Calu3 (cell line): ENCODE results near the gene NEU4. TPM values are rescaled to one million over a fixed set of nuclear protein-coding genes. Genes with fewer than 3 reads are reported as not detected.

Experiments used
- BruUV-seq: library from RNA; stranded (reverse); fragments of 400-500 nt; replicated peaks from 2 replicates; lab custom pipeline; 2021; lab: Mats Ljungman, UMichigan
- CTCF ChIA-PET: fragments of 300-600 bp; sonication (Branson Sonifier 250); formaldehyde crosslinking; loops from one replicate; lab custom pipeline; 2022; ENCODE audit warnings: antibody characterized with exemption; lab: Charles Lee
- DNase-seq: peaks from one replicate; pipeline ENCODE4 v3.0.0; 2022
- H3K27ac Mint-ChIP-seq: one replicate; pipeline ENCODE4 v1.8.0; 2022; ENCODE audit warnings: mixed read lengths; ENCODE audit not compliant: unreplicated experiment
- H3K27me3 Mint-ChIP-seq: one replicate; pipeline ENCODE4 v1.8.0; 2022; ENCODE audit warnings: mixed read lengths; ENCODE audit not compliant: unreplicated experiment
- H3K36me3 Mint-ChIP-seq: one replicate; pipeline ENCODE4 v1.8.0; 2022; ENCODE audit warnings: mild to moderate bottlenecking, moderate library complexity, mixed read lengths; ENCODE audit not compliant: insufficient read depth, unreplicated experiment
- H3K4me1 Mint-ChIP-seq: one replicate; pipeline ENCODE4 v1.8.0; 2022; ENCODE audit warnings: mild to moderate bottlenecking, low read depth, mixed read lengths; ENCODE audit not compliant: unreplicated experiment
- H3K4me3 Mint-ChIP-seq: one replicate; pipeline ENCODE4 v1.8.0; 2022; ENCODE audit warnings: mild to moderate bottlenecking, low read depth, moderate library complexity, mixed read lengths; ENCODE audit not compliant: unreplicated experiment
- H3K9me3 Mint-ChIP-seq: one replicate; pipeline ENCODE4 v1.8.0; 2022; ENCODE audit warnings: low read depth, mixed read lengths; ENCODE audit not compliant: unreplicated experiment
- intact Hi-C: fragments of 100-400 bp; cut with micrococcal nuclease; formaldehyde crosslinking; loops from one replicate; pipeline ENCODE4 v1.10.0; 2022; ENCODE audit not compliant: unreplicated experiment
- total RNA-seq: library from RNA; stranded (reverse); gene quantifications from 2 replicates; pipeline ENCODE4 v1.2.3, GENCODE V29; 2022
- TF ChIP-seq, protein P1 (sequence below): fragments of 200-600 bp; IDR thresholded peaks from one replicate; pipeline ENCODE4 v1.8.0; 2022; ENCODE audit warnings: antibody characterized with exemption; ENCODE audit not compliant: unreplicated experiment

Gene NEU4
- total RNA-seq, 1 experiment from 2014 or later: 0.14 TPM

DNA sequence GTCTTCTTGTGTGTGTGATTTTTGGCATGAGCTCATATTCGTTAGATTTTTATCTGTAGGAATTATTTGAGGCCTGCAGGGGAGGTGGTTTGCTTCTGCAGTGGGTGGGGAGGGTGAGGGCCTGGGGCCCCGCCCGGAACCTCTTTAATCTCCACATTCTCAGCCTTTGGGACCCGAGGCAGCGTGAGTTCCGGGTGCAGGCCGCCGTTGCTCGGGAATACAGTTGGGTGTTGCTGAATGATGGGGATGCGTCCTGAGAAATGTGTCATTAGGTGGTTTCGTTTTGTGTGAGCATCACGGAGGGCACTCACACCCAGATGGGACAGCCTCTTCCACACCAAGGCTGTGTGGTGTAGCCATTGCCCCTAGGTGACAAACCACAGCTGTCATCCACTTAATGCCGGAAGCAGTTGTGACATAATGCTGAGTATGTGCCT, 46.0 kb upstream of the NEU4 start:
- intact Hi-C loops: no loop called here
- Mint-ChIP-seq H3K4me3 (no peak overlapping the region), H3K36me3 (peaks cover 20% of the 10 kb centered on the region), H3K4me1 (no peaks in the 10 kb centered on the region), H3K9me3 (no peaks in the 10 kb centered on the region), H3K27ac (no peak overlapping the region), H3K27me3 (no peaks in the 10 kb centered on the region)
- DNase-seq: no peak
- CTCF ChIA-PET: no interaction called here
- BruUV-seq: no TSS peak
- TF ChIP-seq, protein P1, sequence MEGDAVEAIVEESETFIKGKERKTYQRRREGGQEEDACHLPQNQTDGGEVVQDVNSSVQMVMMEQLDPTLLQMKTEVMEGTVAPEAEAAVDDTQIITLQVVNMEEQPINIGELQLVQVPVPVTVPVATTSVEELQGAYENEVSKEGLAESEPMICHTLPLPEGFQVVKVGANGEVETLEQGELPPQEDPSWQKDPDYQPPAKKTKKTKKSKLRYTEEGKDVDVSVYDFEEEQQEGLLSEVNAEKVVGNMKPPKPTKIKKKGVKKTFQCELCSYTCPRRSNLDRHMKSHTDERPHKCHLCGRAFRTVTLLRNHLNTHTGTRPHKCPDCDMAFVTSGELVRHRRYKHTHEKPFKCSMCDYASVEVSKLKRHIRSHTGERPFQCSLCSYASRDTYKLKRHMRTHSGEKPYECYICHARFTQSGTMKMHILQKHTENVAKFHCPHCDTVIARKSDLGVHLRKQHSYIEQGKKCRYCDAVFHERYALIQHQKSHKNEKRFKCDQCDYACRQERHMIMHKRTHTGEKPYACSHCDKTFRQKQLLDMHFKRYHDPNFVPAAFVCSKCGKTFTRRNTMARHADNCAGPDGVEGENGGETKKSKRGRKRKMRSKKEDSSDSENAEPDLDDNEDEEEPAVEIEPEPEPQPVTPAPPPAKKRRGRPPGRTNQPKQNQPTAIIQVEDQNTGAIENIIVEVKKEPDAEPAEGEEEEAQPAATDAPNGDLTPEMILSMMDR: no peak

DNA sequence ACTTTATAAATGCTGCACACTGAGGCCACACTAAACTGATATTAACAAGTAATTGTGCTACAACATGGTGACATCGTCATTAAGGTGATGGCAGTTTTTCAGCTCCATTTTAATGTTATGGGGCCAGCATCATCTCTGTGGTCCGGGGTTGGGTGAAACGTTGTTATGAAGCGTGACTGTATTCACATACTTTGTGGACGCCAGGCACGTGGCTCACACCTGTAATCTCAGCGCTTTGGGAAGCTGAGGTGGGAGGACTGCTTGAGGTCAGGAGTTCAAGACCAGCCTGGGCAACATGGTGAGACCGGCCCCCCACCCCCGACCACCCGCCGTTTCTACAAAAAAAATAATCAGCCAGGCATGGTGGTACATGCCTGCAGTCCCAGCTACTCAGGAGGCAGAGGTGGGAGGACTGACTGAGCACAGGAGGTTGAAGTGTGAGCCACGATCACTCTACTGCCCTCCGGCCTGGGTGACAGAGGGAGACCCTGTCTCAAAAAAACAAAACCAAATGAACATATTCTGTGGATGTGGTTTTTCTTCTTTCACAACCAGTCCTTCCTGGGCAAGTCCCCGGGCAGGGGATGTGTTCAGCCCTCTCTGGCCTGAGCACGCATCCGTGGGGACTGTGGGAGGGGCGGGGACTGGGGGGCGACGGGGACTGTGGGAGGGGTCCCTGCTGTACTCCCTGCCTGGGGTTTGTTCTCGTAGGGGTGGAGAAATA, 45.3 kb upstream of the NEU4 start:
- CTCF ChIA-PET: interaction anchor here (1.1 kb wide), 1 partner anchor 10 kb away, joined by 4 read pairs; no protein-coding TSS in a partner anchor
- intact Hi-C loops: no loop called here
- Mint-ChIP-seq H3K27me3 (no peaks in the 10 kb centered on the region), H3K4me1 (no peaks in the 10 kb centered on the region), H3K27ac (no peak overlapping the region), H3K36me3 (peaks cover 24% of the 10 kb centered on the region), H3K9me3 (no peaks in the 10 kb centered on the region), H3K4me3 (no peak overlapping the region)
- DNase-seq: no peak
- no TSS peak for BruUV-seq
- TF ChIP-seq, protein P1: no peak

DNA sequence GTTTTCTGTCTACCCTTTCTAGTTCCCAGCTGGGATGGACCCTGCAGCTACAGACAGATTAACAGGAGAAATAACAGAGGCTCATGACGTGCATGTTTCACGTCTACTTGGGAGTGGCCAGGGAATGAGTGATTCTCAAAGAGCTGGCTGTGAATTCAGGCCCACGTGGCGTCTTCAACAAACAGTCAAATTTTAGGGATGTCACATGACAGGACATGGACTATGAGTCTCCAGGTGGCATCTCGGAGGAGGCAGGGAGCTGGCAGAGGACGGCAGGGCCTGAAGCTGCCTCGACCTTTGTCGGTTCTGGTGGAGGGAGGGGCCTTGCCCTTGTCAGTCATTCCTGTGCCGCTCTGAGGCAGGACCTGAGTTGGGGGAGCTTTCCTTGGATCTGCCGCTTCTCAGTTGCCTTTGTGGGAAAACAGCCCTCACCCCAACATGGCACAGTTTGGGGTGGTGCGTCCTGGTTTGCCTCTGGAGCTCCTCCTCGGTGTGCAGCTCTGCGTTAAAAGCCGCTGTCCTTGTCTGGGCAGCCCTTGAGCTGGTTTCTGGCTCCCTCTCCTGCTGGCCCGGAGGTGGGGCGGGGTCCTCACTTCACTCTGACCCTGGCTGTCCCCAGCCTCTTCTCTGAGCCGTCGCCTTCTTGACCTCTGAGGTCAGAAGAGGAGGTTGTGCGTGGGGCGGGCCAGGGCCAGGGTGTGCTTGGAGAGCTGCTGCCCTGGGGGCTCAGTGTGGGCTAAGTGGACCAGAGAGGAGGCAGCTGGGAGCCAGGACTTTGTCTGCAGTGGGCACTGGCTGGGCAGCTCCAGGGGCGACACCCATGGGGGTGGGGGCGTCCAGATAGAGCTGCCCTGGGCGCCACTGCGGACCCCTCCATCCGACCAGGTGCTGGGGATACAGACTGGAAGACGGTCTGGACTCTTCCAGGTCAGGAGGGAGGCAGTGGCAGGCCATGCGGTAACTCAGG, 44.4 kb upstream of the NEU4 start:
- BruUV-seq: no TSS peak
- Mint-ChIP-seq H3K4me3 (no peak overlapping the region), H3K27me3 (no peaks in the 10 kb centered on the region), H3K9me3 (no peaks in the 10 kb centered on the region), H3K4me1 (no peaks in the 10 kb centered on the region), H3K36me3 (peaks cover 27% of the 10 kb centered on the region), H3K27ac (no peak overlapping the region)
- CTCF ChIA-PET: interaction anchor here (1.1 kb wide), 1 partner anchor 9 kb away, joined by 4 read pairs; no protein-coding TSS in a partner anchor
- intact Hi-C loops: no loop called here
- TF ChIP-seq, protein P1: no peak
- DNase-seq: no peak

DNA sequence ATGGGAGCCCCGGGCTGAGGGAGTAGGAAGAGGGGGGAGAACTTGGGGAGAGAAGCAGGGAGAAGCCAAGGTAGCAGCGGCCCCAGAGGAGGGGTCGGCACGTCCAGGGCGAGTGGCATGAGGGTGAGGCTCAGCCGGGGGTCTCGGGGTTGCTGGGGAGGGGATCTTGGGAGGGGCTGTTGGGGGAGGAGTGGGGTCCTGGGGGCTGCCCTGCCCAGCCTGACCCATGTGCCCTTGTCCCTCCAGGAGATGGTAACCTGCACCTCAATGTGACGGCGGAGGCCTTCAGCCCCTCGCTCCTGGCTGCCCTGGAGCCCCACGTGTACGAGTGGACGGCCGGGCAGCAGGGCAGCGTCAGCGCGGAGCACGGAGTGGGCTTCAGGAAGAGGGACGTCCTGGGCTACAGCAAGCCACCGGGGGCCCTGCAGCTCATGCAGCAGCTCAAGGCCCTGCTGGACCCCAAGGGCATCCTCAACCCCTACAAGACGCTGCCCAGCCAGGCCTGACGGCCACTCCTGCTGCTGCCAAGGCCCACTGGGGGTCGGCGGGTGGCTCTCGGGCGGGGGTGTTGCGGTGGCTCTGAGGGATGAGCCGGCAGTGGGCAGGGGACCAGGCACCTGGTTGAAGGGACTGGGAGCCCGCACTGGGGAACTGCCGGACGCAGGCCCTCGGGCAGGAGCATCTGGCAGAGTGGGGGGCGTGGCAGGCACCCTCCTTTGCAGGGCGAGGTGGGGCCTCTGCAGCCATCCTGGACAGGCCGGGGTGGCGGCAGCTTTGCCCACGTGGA, 41.3 kb upstream of the NEU4 start:
- no peaks in the 10 kb centered on the region for H3K9me3 Mint-ChIP-seq
- intact Hi-C loops: no loop called here
- H3K27ac Mint-ChIP-seq: no peak overlapping the region
- TF ChIP-seq, protein P1: no peak
- no peaks in the 10 kb centered on the region for H3K27me3 Mint-ChIP-seq
- H3K4me1 Mint-ChIP-seq: no peaks in the 10 kb centered on the region
- H3K4me3 Mint-ChIP-seq: no peak overlapping the region
- BruUV-seq: no TSS peak
- no peak for DNase-seq
- CTCF ChIA-PET: interaction anchor here (0.5 kb wide), 1 partner anchor 12 kb away, joined by 3 read pairs; no protein-coding TSS in a partner anchor
- peaks cover 23% of the 10 kb centered on the region for H3K36me3 Mint-ChIP-seq
